ENCODE data around the gene CCDC136.

DNA sequence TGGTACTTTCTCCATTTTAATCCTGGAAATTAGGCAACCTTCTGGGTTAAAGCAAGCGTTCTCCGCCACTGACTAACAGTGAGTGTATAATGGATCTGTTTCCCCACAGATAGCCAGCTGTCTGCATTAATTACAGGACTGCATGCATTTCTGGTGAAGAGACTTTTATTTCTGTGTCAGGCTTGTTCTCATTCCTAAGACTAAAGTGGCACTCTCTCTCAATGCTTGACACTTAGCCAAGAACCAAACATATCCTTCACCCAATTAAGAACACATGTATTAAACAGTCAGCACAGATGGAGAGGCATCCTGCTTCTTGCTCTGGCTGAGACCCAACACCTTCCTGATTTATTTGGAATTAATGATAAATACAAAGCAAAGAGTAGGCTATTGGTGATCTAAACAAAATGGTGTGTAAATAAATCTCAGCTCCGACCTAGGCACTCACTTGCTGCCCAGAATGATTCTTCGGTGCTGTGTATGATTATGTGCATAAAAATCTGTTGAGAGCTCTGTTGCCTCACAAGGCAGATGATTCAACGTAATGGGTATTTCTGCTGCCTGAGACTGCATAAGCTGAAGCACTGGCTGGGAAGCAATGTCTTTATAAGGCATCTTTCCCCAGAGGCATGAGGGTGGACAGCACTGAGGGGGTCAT lies 35.8 kb upstream of the CCDC136 start:
- TF ChIP-seq, protein P1, sequence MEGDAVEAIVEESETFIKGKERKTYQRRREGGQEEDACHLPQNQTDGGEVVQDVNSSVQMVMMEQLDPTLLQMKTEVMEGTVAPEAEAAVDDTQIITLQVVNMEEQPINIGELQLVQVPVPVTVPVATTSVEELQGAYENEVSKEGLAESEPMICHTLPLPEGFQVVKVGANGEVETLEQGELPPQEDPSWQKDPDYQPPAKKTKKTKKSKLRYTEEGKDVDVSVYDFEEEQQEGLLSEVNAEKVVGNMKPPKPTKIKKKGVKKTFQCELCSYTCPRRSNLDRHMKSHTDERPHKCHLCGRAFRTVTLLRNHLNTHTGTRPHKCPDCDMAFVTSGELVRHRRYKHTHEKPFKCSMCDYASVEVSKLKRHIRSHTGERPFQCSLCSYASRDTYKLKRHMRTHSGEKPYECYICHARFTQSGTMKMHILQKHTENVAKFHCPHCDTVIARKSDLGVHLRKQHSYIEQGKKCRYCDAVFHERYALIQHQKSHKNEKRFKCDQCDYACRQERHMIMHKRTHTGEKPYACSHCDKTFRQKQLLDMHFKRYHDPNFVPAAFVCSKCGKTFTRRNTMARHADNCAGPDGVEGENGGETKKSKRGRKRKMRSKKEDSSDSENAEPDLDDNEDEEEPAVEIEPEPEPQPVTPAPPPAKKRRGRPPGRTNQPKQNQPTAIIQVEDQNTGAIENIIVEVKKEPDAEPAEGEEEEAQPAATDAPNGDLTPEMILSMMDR (conservative IDR thresholded peaks at IDR 0.05 in 1 of 2, IDR thresholded peaks at IDR 0.05 in 1 of 2; ENCODE audit: low read depth in 1 of 2, low read length in 2 of 2), result no peak
- TF ChIP-seq EZH2 (IDR thresholded peaks at IDR 0.05; ENCODE audit: low read length, missing control alignments), result no peak
